NCI-H146 treated with DMSO at 0.1 percent for 48 hours (cell line): ENCODE data around the gene CAMSAP1.

Source experiments
- DNase-seq: peaks from one replicate; lab custom pipeline; 2025; ENCODE audit not compliant: unreplicated experiment; lab: John Stamatoyannopoulos, UW

Gene CAMSAP1

DNA sequence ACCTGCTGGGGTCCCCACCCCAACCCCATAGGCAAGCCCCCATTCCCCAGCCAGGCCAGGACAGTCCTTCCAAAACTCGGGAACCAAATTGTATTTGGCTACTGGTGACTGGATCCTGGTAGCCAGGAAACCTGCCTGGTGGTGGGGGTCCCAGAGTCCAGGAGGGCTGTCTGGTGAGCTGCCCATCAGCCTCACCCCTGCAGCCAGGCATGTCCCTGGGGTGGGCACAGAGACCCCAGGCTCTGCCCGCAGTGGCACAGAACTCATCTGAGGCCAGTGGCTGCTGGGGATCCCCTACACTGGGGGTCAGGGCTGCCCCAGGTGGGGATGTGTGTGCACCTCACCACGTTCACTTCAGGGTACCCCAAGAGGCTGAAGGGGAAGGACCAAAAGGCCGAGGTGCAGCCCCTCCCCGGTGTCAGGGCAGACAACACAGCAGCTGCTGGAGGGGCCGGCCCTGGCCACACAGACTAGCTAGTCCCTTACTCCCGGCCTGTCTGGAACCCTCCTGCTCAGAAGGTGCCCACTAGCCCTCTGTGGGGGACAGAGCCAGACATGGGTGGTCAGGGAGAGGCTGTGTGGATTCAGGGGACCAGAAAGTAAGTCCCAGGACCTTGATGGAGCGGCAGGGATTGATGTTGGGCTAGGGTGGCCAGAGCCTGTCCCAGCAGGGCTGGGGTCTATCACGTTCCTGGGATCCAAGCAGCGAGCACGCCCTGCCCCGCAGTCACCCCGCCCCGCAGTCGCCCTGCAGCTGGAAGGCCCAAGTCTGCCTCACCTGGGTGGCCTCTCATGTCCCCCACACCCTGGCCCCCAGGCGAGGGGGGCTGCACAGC is 113.9 kb downstream of the CAMSAP1 start:
- DNase-seq, result no peak

DNA sequence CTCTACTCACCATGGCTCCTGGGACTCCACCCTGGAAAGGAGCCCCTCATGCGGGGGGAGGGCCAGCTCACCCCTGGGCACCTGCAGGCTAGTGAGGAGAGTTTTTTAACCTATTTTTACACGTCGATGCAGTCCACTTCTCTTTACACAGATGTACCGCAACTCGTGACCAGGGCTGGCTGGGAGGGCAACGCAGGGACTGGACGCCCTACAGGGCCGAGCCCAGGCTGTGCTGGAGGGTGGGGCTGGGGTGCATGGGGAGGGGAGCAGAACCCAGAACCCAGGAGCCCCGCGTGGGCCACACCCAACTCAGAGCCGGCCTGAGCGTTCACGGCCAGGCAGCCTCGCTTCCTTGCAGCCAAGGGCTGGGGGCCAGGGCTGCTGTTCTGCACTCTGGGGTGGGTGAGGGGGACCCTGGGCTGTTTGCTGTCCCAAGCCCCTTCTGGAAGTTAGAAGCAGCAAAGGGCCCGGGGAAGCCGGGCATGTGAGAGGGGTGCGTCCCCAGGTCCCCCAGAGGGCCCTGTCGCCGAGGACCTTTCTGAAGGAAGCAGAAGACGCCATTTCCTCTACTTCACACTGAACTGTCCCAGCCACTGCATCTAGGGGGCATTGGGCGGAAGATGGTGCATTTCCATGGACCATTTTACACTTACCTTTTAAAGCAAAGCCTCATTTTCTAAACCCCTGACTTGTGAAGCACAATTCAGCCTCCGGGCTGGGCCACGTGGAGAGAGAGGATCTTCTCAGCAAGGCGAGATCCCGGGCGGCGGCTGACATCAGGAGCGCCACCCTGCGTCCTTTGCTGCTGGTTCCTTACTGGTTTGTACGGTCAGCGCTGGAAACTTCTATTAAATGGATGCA is 114.8 kb downstream of the CAMSAP1 start:
- DNase-seq, result no peak

DNA sequence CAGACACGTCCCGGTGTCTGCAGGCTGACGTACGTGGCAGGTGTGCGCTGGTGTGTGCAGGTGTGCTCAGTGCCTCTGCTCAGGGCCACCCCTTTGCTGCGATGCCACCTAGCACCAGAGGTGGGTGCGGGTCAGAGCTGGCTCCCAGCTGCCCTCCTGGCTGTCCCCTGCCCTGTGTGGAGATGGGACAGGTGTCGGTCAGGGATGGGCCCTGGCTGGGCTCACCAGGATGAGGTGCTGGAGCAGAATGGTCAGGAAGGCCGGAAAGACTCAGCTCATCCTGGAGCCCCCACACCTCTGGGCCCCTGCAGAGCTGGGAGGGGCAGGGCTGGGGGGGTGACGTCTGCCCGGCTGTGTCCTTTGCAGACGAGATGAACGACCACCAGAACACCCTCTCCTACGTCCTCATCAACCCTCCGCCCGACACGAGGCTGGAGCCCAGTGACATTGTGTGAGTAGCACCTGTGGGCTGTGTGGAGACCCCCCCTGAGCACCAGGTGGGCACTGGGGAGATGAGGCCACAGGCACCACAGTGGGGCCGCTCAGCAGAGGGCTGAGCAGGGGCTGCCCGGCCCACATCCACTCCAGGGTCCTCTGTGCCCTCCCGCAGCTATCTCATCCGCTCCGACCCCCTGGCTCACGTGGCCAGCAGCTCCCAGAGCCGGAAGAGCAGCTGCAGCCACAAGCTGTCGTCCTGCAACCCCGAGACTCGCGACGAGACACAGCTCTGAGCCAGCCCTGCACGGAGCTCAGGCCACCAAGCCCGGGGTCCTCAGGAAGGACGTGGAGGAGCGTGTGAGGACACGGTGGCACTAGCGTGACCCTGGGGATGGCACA is 115.7 kb downstream of the CAMSAP1 start:
- DNase-seq, result no peak

DNA sequence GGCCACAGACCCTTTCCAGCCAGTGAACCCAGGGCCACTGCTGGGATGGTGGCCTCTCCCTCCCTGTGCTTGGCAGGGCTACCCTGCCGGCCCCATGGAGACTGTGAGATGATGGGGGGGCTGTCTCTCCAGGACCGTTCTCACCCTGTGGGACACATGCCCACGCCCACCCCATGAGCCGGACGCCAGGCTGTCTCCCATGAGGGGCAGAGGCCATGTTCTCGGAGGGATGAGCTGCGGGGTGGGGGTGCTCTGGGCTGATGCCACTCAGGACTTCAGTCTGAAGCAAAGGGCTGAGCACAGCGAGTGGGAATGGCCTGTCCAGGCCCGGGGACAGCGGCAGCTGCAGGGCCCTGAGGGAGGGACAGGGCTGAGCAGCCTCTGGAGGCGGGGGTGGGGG is 116.5 kb downstream of the CAMSAP1 start:
- DNase-seq, result no peak

DNA sequence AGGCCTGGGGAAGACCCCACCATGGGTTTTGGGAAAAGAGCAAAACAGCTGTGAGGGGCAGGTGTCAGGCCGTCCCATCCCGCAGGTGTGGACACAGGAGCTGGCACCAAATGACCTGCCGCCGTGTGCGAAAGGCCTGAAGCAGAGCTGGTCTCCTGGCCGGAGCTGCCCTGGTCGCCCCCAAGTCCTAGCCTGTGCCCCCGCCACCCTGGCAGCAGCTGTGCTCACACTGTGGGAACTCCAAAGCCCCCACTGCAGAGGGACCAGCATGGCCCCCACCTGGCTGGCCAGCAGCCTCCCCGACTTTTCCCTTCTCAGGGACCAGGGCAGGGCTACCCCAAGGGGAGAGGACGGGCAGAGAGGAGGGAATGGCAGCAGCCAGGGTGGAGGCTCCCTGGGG is 117.0 kb downstream of the CAMSAP1 start:
- DNase-seq, result no peak

DNA sequence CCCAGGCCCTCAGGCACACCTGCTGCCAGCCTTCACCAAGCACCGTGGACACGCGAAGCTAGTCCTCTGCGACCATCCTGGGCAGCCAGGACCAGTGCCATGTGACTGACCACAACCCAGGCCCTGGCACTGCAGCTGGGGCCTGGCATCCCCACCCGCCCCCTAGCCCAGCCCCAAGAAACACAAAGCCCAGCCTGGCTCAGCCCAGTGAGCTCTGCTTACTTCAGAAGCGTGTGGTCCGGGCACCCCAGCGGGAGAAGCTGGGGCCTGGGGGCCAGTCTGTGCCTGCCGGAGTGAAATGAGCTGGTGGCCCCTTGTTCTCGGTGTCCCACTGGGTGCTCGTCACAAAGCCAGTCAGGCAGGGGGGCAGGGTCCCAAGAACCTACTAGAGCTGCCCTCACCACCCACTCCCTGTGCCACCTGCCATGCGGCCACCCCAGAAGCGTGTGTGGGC is 117.5 kb downstream of the CAMSAP1 start:
- DNase-seq, result no peak

DNA sequence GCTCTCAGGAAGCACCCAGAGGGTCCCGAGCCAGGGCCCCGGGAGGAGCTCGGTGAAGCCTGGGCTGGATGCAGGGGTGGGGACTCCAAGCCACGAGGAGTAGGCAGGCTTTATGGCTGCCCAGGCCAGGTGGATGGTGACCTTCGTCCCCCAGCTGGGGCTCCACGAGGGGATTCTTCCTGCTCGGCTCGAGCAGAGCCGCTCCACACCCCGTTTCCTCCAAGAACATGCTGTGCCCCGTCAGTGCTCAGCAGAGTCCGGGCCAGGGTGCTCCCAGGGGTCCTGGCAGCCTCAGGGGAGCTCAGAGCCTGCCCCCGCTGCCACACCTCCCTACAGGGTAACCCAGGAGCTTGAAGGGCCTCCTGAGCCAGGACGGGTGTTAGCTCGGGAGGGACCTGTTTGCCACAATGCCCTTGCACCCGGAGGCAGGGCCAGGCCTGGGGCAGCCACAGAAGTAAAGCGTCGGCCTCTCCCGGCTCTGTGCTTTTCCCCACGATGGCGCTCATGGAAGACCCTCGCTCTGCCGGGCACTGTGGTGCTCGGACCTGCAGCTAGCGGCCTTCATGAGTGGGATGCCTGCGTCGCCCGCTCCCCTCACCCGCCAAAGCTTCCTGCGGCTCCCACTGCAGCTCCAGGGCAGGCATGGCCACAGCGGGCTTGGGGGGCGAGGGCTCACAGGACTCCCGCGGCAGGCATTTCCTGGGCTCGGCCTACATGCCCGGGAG is 118.6 kb downstream of the CAMSAP1 start:
- DNase-seq, result no peak

DNA sequence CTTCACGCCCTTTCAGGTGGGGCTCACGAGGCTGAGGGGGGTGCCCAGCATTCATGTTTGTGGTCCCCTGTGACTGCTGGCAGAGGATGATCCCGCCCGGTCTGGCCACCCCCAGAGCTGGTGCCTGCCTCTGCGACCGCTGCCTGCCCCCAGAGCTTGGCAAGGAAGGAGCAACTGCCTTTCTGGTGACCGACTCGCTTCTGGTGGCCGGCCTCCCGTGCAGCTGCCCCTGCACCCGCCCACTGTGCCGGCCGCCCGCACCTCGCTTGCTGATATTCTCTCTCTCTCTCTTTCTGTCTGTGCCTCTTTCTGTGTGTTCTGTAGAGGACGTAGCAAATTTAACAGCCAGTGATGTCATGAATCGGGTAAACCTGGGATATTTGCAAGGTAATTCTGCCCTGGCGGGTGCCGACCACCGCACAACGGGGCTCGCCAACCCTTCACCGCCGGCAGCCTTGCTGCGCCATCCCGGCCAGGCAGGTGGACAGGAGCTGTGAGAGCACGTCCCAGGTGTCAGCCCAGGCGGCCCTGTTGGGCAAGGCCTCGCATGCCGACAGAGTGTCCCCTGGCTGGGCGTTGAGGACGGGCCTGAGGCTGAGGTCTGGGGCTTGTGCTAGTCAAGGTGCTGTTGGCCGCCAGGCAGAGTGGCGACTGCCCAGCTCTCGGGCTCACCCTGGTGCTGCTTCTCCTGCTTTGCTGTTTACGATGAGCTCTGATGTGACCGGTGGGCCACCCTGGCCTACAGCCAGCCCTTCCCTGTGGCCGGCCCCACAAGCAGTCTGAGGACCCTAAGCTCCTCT is 119.4 kb downstream of the CAMSAP1 start:
- no peak for DNase-seq

DNA sequence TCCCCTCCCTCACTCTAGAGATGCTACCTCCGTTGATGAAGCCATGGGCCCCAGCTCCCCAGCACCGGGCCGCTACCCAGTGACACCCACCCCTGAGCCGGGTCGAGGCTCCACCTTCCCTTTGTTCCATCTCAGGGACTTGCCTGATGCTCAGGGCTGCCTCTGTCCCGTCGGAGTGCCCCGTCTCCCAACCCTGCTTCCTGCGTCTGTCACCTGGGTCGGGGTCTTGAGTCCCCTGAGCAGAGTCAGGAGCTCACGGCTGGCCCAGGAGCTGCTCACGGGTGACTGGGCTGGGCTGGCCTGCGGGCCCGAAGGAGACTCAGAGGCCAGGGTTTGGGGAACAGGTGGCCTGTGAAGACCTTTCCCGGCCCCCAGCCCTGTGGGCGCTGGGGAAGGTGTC is 120.0 kb downstream of the CAMSAP1 start:
- DNase-seq, result no peak

DNA sequence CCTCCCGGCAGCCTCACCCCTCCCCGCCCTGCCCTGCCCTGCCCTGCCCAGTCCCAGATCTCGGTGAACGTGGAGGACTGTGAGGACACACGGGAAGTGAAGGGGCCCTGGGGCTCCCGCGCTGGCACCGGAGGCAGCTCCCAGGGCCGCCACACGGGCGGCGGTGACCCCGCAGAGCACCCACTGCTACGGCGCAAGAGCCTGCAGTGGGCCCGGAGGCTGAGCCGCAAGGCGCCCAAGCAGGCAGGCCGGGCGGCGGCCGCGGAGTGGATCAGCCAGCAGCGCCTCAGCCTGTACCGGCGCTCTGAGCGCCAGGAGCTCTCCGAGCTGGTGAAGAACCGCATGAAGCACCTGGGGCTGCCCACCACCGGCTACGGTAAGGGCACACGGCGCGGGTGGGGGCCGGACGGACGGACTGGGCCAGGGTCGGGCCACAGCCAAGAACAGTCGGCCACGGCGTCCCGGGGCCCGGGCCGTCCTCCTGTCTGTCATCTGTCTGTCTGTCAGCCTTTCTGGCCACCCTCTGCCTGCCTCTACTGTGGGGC is 121.1 kb downstream of the CAMSAP1 start:
- no peak for DNase-seq

DNA sequence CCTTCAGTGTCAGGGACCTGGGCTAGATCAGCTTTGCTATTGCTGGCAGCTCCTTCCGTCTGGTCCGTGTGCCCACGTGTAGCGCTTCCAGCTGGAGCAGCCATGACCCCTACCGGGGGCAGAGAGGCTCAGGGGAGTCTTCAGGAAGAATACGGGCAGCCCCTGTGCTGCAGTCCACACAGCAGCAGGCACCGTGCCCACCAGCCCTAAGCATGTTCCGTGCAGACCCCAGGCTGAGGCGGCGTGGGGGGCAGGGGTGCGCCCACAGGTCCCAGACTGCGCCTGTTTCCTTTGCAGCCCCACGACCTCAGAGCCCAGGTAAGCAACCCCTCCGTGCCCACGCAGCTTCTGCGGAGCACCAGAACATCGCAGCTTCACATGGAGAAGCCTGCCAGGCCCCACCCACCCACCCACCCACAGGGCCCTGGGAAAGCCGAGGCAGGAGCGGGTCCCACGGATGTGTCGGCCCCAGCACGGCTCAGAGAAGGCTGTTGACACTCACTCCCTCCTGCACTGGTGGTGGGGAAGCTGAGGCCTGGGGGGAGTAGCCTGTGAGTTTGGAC is 122.3 kb downstream of the CAMSAP1 start:
- DNase-seq, result no peak

DNA sequence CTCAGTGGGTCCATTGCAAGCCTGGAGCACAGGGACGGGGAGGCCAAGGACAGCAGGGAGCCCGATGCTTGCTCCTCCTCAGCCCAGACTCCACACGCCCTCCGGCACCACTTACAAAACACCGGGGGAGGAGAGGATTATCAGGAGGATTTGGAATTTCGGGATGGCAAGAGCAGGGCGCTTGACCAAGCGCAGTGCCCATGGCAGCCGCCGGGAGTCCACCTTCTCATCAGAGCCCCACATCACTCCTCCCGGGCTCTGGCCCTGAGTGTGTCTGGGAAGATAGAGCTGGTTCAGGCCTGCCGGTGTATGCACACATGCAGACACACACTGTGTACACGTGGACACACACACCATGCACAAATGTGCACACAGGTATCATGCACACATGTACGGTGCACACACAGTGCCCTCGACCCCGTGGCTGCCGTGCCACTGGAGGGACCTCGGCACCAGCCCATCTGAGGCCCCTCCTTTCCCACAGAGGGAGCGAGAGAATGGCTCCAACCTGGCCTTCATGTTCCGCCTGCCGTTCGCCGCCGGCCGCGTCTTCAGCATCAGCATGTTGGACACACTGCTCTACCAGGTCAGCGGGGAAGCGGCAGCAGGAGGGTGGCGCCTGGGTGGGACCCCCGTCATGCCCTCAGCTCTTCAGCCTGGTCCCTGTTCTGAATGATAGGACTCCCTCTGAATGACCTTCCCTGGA is 123.7 kb downstream of the CAMSAP1 start:
- no peak for DNase-seq

DNA sequence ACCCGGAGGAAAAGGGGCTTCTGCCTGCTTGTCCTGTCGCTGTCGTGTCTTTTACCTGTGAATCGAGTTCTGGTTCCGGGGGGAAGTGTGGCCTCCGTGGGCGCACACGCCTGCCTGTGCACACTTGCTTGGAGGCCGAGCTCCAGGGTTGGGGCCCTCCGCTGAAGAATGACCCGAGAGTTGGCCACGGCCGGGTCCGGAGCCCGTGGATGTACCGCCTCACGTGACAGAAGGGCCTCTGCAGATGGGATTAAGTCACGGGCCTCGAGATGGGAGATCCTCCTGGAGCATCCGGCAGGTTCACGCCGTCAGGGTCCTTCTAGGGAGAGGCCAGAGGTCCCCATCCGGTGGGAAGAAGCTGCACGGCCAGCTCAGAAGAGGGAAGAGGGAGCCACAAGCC is 124.4 kb downstream of the CAMSAP1 start:
- DNase-seq, result no peak

DNA sequence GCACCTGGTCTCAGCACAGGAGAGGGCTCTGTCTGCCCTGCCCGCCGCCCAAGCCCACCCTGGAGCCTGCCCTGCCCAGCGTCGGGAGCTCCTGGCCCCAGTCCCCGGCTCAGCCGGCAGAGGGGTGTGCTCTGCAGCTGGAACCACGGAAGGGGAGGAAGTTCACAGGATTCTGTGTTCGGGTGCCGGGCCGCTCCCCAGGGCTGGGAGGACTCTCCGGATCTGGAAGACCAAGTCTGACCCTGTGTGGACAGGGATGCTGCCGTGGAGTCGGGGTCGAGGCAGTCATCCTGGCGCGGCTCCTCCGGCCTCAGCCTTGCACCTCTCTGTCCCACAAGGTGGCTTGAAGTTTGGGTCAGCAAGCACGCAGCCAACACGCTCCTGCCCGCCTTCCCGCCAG is 126.7 kb downstream of the CAMSAP1 start:
- DNase-seq, result no peak

DNA sequence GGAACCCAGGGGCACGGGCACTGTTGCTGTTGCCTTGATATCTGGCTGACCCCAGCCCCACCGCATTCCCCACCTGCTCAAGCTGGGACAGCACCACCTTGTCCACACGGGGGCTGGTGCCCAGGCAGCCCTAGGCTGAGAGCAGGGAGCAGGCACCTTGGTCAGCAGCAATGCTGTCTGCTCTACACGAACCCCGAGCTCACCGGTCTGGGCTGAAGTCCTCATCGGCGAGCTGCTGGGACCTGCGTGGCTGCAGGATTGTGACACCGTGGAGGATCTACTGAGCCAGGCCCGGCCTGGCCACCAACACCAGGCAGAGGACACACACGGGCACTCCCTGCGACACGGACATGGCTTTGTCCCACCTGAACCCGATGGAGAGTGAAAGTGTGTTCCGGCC is 127.3 kb downstream of the CAMSAP1 start:
- DNase-seq, result no peak

DNA sequence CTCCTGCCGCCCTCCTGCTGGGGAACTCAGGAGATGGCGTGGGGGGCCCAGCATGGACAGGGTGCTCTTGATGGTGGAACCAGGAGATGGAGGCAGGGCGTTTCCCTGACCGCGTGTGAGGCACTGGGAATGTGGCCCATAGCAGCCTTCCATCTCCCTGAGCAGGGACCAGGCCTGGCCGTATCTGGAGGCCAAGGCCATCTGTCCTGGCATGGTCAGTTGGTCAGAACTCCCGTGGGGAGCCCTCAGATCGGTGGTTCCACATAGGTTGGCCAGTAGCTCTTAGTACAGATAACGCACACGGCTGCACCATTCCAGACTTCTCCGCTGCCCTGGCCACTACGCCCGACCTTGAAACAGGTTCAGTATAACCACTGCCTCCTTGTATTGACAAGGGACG is 127.8 kb downstream of the CAMSAP1 start:
- no peak for DNase-seq

DNA sequence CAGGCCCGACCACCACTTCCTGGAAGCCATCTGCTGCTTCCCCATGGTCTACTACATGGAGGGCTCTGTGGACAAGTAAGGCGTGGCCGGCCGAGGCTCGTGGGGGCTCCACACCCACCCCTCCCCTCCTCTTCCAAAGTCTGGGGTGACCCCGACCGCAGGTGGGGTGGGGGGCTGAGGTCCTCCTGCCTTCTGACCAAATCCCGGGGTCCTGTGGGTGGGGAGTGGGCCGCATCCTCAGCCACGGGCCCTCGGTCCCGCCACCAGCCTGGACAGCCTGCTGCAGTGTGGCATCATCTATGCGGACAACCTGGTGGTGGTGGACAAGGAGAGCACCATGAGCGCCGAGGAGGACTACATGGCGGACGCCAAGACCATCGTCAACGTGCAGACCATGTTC is 128.9 kb downstream of the CAMSAP1 start:
- no peak for DNase-seq

DNA sequence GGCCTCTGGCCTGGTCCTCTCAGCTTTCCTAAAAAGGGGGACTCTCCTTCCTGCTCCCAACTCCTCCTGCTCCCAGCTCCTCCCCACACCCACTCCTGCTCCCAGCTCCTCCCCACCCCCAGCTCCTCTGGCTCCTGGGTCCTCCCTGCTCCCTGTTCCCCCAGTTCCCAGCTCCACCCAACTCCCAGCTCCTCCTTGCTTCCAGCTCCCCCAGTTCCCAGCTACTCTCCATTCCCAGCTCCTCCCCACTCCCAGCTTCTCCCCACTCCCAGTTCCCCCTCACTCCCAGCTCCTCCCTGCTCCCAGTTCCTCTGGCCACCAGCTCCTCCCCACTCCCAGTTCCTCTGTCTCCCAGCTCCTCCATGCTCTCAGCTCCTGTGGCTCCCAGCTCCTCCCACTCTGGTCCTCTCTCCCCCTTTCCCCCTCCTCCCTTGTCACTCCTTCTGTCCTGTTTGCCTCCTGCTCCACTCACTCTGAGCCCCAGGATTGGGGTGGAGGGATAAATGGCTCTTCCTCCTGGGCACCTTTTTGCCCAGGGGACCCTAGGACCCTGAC is 129.6 kb downstream of the CAMSAP1 start:
- DNase-seq, result no peak
